OCI-LY3 (cell line): ENCODE results near the gene MRPS5.

Experiments used
- CTCF ChIP-seq: fragments of 200-600, 300-600 bp; sonication (generic); IDR thresholded peaks from 2 replicates; pipeline ENCODE4 v1.5.1; 2014; ENCODE audit warnings: antibody characterized with exemption, low read length, low read depth
- EZH2phosphoT487 ChIP-seq: fragments of 200-600 bp; shearing (Covaris generic); IDR thresholded peaks from 2 replicates; pipeline ENCODE4 v1.6.1; 2018; ENCODE audit warnings: antibody characterized with exemption, mixed run types, low read depth

GRCh38 chr2:95056044-95056443, 65.6 kb downstream of the MRPS5 start:
- no peak for TF ChIP-seq CTCF
- no peak for TF ChIP-seq EZH2phosphoT487
